OCI-LY1 (cell line): ENCODE data around the gene ARFGAP3.

Source experiments
- EZH2 ChIP-seq: fragments of 200-600 bp; sonication (generic), shearing (Covaris generic); IDR thresholded peaks from 2 replicates; pipeline ENCODE4 v1.8.0; 2017; ENCODE audit warnings: borderline replicate concordance, mixed run types, mild to moderate bottlenecking, antibody characterized with exemption, low read length, moderate library complexity, mixed read lengths
- TF ChIP-seq, protein P1 (sequence below): fragments of 200-600 bp; sonication (generic), shearing (Covaris generic); IDR thresholded peaks from 2 replicates; pipeline ENCODE4 v1.5.1; 2017; ENCODE audit warnings: mild to moderate bottlenecking, antibody characterized with exemption, low read length, moderate library complexity, mixed read lengths

DNA sequence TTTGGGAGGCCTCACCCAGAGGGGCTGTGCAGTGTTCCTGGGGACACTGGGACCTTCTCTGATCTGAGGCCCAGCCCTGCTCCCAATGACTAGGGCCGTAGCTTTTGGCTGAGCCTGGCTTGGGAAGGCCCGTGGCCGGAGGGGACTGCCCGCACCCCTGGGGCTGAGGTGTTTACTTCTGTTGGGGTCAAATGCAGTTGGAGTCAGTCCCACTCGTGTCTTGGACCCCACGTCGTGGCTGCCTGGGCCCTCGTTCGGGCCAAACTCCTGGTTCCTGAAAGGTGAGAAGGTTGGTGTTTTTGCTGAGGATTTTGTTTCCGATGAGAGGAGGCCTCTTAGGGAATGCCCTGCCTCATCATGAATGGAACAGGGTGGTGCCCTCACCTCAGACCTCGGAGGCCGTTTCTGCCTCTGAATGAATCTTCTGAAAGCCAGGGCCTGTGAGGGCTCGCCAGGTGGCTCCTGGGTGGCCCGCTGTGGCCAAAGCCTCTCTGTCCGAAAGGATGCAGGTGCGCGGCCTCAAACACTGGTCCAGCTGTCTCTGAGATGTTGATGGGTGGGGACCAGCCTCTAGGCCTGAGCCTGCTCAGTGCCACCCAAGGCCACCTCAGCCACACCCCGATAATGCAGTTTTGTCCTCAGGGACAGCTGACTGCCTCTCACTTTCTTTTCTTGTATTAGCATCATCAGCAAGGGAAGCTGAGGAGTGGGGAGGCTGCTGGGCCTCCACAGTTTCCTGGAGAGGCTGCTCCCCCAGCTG is 96.1 kb downstream of the ARFGAP3 start:
- TF ChIP-seq, protein P1, sequence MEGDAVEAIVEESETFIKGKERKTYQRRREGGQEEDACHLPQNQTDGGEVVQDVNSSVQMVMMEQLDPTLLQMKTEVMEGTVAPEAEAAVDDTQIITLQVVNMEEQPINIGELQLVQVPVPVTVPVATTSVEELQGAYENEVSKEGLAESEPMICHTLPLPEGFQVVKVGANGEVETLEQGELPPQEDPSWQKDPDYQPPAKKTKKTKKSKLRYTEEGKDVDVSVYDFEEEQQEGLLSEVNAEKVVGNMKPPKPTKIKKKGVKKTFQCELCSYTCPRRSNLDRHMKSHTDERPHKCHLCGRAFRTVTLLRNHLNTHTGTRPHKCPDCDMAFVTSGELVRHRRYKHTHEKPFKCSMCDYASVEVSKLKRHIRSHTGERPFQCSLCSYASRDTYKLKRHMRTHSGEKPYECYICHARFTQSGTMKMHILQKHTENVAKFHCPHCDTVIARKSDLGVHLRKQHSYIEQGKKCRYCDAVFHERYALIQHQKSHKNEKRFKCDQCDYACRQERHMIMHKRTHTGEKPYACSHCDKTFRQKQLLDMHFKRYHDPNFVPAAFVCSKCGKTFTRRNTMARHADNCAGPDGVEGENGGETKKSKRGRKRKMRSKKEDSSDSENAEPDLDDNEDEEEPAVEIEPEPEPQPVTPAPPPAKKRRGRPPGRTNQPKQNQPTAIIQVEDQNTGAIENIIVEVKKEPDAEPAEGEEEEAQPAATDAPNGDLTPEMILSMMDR = no peak
- no peak for TF ChIP-seq EZH2
